GM18511 (cell line): ENCODE results near the gene OR7A17.

Experiments
- ATAC-seq: cut with Tn5 transposase; IDR thresholded peaks from one replicate; pipeline ENCODE4 v1.9.1; 2021; ENCODE audit warnings: mild to moderate bottlenecking, moderate library complexity; ENCODE audit not compliant: unreplicated experiment

The OR7A17 gene

GRCh38 chr19:14886032-14886431 is at the start of gene OR7A17:
TSS of gene OR7A17 (minus strand) at chr19:14886132. CDS start at chr19:14881355, 4,777 bp downstream.
- no peak for ATAC-seq

DNA sequence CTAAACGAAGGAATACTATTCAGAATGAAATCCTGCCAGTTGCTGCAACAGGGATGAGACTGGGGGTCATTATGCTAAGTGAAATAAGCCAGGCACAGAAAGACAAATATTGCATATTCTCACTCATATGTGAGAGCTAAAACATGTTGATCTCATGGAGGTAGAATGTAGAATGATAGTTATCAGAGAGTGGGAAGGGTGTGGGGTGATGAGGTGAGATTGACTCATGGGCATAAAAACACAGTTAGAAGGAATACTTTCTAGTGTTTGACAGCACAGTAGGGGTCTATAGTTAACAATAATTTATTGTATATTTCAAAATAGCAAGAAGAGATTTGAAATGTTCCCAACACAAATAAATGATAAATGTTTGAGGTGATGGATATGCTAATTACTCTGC is 47.6 kb upstream of the OR7A17 start:
- ATAC-seq = no peak

GRCh38 chr19:14916848-14917247 is 30.9 kb upstream of the OR7A17 start:
- ATAC-seq = no peak

DNA sequence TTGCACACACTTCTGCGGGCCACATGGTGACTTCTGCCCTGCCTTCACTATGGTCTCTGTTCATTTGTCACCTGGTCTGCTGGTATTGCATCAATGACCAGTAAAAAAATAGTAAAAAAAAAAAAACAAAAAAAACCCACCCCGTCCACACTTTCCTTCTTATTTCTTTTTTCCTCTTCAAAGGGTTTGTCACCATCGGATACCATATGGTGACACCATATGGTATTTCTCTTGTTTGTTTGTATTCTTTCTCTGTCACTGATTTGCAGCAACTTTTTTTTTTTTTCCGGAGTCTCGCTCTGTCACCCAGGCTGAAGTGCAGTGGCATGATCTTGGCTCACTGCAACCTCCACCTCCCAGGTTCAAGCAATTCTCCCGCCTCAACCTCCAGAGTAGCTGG is 29.2 kb upstream of the OR7A17 start:
- ATAC-seq = no peak

DNA sequence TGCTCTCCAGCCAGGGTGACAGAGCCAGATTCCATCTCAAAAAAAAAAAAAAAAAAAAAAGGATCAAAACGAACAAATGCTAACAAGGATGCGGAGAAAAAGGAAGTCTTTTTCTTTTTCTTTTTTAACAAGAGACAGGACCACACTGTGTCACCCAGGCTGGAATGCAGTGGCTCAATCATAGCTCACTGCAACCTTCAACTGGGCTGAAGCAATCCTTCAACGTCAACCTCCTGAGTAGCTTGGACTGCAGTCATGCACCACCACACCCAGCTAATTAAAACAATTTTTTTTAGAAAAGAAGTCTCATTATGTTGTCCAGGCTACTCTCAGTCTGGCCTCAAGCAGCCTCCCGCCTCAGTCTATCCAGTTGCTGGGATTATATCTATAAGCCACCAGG is 20.8 kb upstream of the OR7A17 start:
- ATAC-seq = no peak

DNA sequence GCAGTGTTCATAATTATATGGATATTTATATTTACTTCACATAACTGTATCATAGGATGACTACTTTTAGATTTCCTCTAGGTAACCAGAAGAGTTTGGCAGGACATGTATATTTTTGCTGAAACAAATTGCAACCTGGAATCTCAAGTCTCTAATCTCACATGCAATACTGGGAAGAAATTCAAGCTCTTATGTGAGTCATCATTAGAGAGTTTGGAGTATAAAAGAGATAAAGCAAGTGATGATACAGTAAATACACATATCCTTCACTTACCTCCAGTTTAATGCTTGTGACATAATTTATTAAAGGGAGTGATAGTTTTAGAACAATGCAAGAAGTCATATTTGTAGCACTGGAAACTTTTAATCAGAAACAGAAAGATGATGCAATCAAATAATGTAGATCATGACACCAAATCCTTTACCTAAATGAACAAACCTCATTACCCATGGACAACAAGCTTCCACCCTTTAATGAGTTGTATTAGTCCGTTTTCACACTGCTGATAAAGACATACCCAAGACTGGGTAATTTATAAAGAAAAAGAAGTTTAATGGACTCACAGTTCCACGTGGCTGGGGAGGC is 15.8 kb upstream of the OR7A17 start:
- no peak for ATAC-seq

DNA sequence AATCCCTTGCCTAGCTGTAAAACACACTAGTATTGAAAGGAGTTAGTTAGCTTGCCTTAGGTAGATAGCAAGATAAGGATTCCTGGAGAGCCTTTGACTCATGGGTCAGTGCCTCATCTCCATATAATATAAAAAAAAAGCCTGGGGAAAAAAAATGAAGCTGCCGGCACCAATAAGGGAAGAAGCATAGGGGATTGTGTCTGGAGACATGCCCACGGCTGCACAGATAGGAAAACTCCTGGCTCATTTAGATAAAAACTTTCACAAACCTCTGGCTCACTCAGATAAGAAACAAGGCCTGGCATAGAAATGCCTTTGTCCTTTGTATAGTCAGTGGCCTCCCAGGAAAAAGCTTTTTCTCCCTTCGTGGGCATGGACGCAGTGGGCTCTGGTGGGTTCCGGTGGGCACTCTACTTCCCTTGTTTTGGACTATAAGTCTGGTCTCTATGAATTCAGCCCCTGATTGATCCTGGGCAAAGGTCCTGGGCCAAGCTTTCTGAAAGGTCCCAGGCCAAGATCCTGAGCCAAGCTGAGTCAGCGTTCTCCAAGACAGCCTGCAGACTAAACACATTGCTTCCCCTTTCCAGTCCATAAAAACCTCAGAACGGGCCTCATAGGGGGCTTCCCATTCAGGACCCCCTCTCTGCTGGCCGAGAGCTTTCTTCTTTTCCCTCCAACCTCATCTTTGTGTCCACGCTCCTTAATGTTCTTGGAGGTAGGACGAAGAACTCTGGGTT is 4.9 kb upstream of the OR7A17 start:
- no peak for ATAC-seq

- ATAC-seq = no peak
Observed at GRCh38 chr19:14889994-14890642, 4.2 kb upstream of the OR7A17 start.

DNA sequence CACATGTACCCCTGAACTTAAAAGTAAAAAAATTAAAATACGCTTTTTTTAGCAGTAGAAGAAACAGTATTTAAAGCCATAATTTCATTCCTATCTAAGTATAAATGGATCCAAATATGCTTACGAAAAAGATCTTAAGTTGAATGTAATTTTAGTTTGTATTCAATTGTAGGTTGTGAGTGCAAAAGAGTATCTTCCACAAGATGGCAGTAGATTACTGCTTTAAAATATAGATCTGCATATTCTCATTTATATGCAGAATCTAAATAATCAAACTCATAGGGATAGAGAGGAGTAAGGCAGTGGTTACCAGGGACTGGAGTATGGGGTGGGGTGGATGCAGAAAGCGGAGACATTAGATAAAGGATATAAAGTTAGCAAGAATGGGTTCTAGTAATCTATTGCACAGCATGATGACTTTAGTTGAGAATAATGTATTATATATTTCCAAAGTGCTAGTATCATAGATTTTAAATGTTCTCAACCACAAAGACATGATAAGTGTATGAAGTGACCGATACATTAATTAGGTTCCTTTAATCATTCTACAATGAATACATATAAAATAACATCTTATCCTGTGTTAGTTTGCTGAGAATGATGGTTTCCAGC is 14.2 kb downstream of the OR7A17 start:
- no peak for ATAC-seq

- ATAC-seq = no peak
Observed at GRCh38 chr19:14868497-14868896, 17.4 kb downstream of the OR7A17 start.

DNA sequence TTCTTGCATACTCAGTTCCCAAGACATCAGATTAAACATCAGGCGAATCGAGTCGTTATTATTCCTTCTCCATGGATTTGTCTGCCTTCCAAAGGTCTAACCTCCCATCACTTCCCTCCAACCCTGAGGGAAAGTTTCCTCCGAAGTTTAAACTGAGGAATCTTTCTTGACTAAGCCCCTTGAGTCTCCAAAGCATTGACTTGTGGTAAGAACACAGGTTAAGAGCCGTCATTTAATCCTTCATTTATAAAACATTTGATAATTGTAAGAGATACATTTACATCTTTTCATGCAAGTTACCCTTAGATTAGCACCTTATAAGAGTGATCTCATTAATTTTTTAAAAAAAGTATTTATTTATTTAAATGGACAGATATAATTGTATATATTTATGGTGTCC is 37.1 kb downstream of the OR7A17 start, which contains the start of gene OR7A10:
TSS of gene OR7A10 (minus strand) at position 101 of the 400 bp plus-strand sequence. CDS start 7,045 bp downstream, outside the sequence.
- ATAC-seq = no peak

DNA sequence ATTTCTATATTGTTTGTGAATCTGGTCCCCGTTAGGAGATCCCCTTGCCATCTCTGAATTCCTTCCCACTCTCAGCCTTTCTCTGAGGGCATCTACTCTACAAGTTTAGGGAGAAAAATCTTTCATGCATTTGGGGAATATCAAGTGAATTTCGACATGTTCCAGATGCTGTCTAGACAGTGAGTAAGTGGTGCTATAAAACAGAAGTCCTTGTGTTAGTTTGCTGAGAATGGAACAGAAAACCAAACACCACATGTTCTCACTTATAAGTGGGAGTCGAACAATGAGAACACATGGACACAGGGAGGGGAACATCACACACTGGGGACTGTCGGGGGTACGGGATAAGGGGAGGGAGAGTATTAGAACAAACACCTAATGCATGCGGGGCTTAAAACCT is 42.4 kb downstream of the OR7A17 start:
- ATAC-seq = no peak

GRCh38 chr19:14843169-14843568 is 42.8 kb downstream of the OR7A17 start:
- ATAC-seq = no peak

GRCh38 chr19:14840206-14840605 is 45.7 kb downstream of the OR7A17 start:
- ATAC-seq = no peak

DNA sequence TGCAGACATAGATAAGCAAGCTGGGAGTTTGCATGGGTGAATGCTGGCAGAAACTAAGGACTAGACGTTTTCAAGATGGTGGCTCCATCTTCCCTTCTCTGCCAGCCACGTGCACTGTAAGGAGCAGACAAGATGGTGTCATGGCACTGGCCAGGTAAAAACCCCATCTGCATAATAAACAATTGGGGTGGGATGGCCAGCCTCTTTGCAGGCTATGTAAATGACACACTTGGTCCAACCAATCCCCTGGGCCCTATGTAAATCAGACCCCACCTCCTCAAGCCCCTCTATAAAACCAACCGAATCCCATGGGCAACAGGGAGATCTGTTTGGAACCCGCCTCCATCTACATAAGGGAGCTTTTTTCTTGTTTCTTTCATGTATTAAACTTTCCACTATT is 48.5 kb downstream of the OR7A17 start:
- ATAC-seq = no peak

GRCh38 chr19:14835011-14835410 is 50.9 kb downstream of the OR7A17 start, which contains the start of the genes OR7A5 and OR7C1:
TSS of gene OR7A5 (minus strand) at chr19:14835185. CDS start at chr19:14828241, 6,944 bp downstream.
TSS of gene OR7C1 (minus strand) at chr19:14835185. CDS start at chr19:14800136, 35,049 bp downstream.
- ATAC-seq = no peak

DNA sequence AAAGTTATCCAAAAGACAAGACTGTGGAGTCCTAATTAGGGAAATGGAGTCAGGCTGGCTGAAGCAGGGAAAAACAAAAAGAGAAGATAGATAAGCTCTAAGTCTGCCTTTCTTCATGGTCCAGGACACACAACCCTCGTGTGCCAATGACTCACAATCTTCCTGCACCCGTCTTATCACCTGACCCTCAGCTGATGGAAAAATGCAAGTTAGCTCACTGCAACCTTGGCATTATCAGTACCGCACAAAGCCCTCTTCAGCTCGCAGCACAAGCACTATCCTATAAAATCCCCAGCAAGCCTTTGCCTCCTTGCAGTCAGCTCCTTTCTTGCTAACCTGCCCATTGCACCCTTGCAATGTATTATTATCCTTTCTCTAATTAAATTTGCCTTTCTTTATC is 55.2 kb downstream of the OR7A17 start:
- no peak for ATAC-seq
